Panc1 (cell line): Measurements from ENCODE around the gene TXNDC11. TPM values are rescaled to one million over a fixed set of nuclear protein-coding genes. Genes with fewer than 3 reads are reported as not detected.

Experiments used
- ATAC-seq: fragments of 200-7000 bp; cut with Tn5 transposase; 2 replicates; pipeline ENCODE4 v1.9.1; 2020; ENCODE audit warnings: mild to moderate bottlenecking, moderate library complexity
- BruUV-seq: library from RNA; stranded (reverse); fragments of 400-500 nt; replicated peaks from 2 replicates; lab custom pipeline; 2021; lab: Mats Ljungman, UMichigan
- CTCF ChIA-PET: fragments of 300-600 bp; sonication (Branson Sonifier 250); formaldehyde crosslinking; loops from one replicate; lab custom pipeline; 2022; ENCODE audit warnings: antibody characterized with exemption; lab: Charles Lee
- POLR2A ChIA-PET: fragments of 300-600 bp; sonication (Branson Sonifier 250); formaldehyde crosslinking; loops from one replicate; lab custom pipeline; 2022; ENCODE audit warnings: antibody characterized with exemption; lab: Charles Lee
- DNase-seq: peaks from one replicate; pipeline ENCODE4 v3.0.0-alpha.2; 2010; ENCODE audit warnings: low read depth, low spot score
- H3K27ac ChIP-seq: 2 replicates; pipeline ENCODE4 v1.5.1; 2011; ENCODE audit warnings: mild to moderate bottlenecking, low read length, inconsistent platforms
- H3K27me3 ChIP-seq: fragments of 200-500 bp; sonication (Bioruptor generic); 2 replicates; pipeline ENCODE4 v1.6.0; 2014; ENCODE audit warnings: low read length, inconsistent platforms; ENCODE audit not compliant: control insufficient read depth, insufficient read depth
- H3K36me3 ChIP-seq: fragments of 200-500 bp; sonication (Bioruptor generic); 2 replicates; pipeline ENCODE4 v1.5.1; 2014; ENCODE audit warnings: inconsistent platforms, mild to moderate bottlenecking, low read length, moderate library complexity; ENCODE audit not compliant: control insufficient read depth, insufficient read depth
- H3K4me1 ChIP-seq: 2 replicates; pipeline ENCODE4 v1.5.1; 2011; ENCODE audit warnings: inconsistent platforms, mild to moderate bottlenecking, low read length, moderate library complexity; ENCODE audit not compliant: control insufficient read depth, insufficient read depth
- H3K4me3 ChIP-seq, 2 experiments: 2 replicates each; pipeline ENCODE4 v1.5.1; 2011 to 2012; ENCODE audit warnings: low read depth in 2 of 2, low read length in 2 of 2, mild to moderate bottlenecking in 2 of 2, inconsistent platforms in 1 of 2, moderate library complexity in 1 of 2
- H3K9me3 ChIP-seq: fragments of 200-500 bp; sonication (Bioruptor generic); 2 replicates; pipeline ENCODE4 v1.5.1; 2014; ENCODE audit warnings: low read depth, mild to moderate bottlenecking, inconsistent platforms, low read length, moderate library complexity; ENCODE audit not compliant: control insufficient read depth, insufficient read depth
- CTCF ChIP-seq: fragments of 450-650 bp; IDR thresholded peaks from 2 replicates; pipeline ENCODE4 v1.5.1; 2017; ENCODE audit warnings: mild to moderate bottlenecking
- POLR2AphosphoS5 ChIP-seq: IDR thresholded peaks from 2 replicates; pipeline ENCODE4 v1.6.1; 2012; ENCODE audit warnings: mild to moderate bottlenecking, low read depth, low read length, moderate library complexity
- REST ChIP-seq, 2 experiments: IDR thresholded peaks; 2 replicates each; pipeline ENCODE4 v1.6.1; 2011 to 2012; ENCODE audit warnings: low read depth in 2 of 2, control low read depth in 1 of 2, low read length in 1 of 2, mild to moderate bottlenecking in 1 of 2, moderate library complexity in 1 of 2; ENCODE audit not compliant: insufficient read depth in 1 of 2
- SIN3A ChIP-seq: IDR thresholded peaks from 2 replicates; pipeline ENCODE4 v1.6.1; 2012; ENCODE audit warnings: low read depth, mild to moderate bottlenecking, low read length, moderate library complexity, borderline replicate concordance; ENCODE audit not compliant: insufficient read depth
- TCF7L2 ChIP-seq: IDR thresholded peaks from 2 replicates; pipeline ENCODE4 v1.6.1; 2011; ENCODE audit warnings: mild to moderate bottlenecking, low read depth, low read length, inconsistent platforms
- in situ Hi-C: cut with HindIII; loops from 2 replicates; pipeline ENCODE4 v1.10.0; 2016; ENCODE audit warnings: low sequenced_read_pairs, low pct_unique_long_range_greater_than_20kb
- intact Hi-C: fragments of 100-400 bp; cut with micrococcal nuclease; formaldehyde crosslinking; loops from one replicate; pipeline ENCODE4 v1.10.0; 2022; ENCODE audit not compliant: unreplicated experiment
- total RNA-seq: library from RNA; stranded (reverse); gene quantifications from one replicate; pipeline ENCODE4 v1.2.1, GENCODE V29; 2021; ENCODE audit not compliant: unreplicated experiment

The TXNDC11 gene
- total RNA-seq, 1 experiment from 2014 or later = 30.5 TPM

GRCh38 chr16:11727796-11728543 lies 14.7 kb downstream of the TXNDC11 start:
- Histone ChIP-seq H3K27me3 (no peaks in the 10 kb centered on the region), H3K4me1 (no peaks in the 10 kb centered on the region), H3K4me3 (no peak overlapping the region), H3K27ac (no peak overlapping the region), H3K36me3 (peaks cover 8% of the 10 kb centered on the region), H3K9me3 (no peaks in the 10 kb centered on the region)
- no peak for ATAC-seq
- POLR2A ChIA-PET = no interaction called here
- no peak for DNase-seq
- CTCF ChIA-PET = no interaction called here
- TF ChIP-seq SIN3A = no peak
- TF ChIP-seq REST (IDR thresholded peaks at IDR 0.05; ENCODE audit: insufficient read depth in 1 of 2, low read depth in 2 of 2, low read length in 1 of 2) = no peak
- TF ChIP-seq TCF7L2 = no peak
- TF ChIP-seq POLR2AphosphoS5 = no peak
- TF ChIP-seq CTCF = no peak
- BruUV-seq = no TSS peak
- in situ Hi-C loops = no loop called here
- intact Hi-C loops = no loop called here

- H3K36me3 ChIP-seq = no peaks in the 10 kb centered on the region; the same call in none of the 2 replicates
- no peak for DNase-seq
- in situ Hi-C loops = no loop called here
- no peaks in the 10 kb centered on the region for H3K9me3 ChIP-seq
- no peak overlapping the region for H3K4me3 ChIP-seq
- ATAC-seq = no peak
- ChIA-PET CTCF (interaction anchor here (0.6 kb wide), 1 partner anchor 83 kb away, joined by 5 read pairs; no protein-coding TSS in a partner anchor), POLR2A (interaction anchor here (0.7 kb wide), 1 partner anchor 336 kb away, joined by 18 read pairs; no protein-coding TSS in a partner anchor)
- intact Hi-C loops = no loop called here
- TF ChIP-seq CTCF (no peak), POLR2AphosphoS5 (no peak), REST (IDR thresholded peaks at IDR 0.05; ENCODE audit: insufficient read depth in 1 of 2, low read depth in 2 of 2, low read length in 1 of 2) (no peak), TCF7L2 (no peak), SIN3A (no peak)
- H3K27ac ChIP-seq = no peak overlapping the region
- no TSS peak for BruUV-seq
- no peaks in the 10 kb centered on the region for H3K4me1 ChIP-seq
- no peaks in the 10 kb centered on the region for H3K27me3 ChIP-seq
Measured at GRCh38 chr16:11726008-11726407, 16.6 kb downstream of the TXNDC11 start.
